Measurements from ENCODE around the gene ARMC2. TPM values are rescaled to one million over a fixed set of nuclear protein-coding genes. Genes with fewer than 3 reads are reported as not detected.

ARMC2 gene
- total RNA-seq, 1 experiment from 2014 or later = 3.2 TPM

- Mint-ChIP-seq H3K36me3 (ENCODE audit: insufficient read depth, unreplicated experiment) (peaks cover 6% of the 10 kb centered on the region), H3K4me3 (ENCODE audit: unreplicated experiment) (no peak overlapping the region), H3K27me3 (ENCODE audit: insufficient read depth, unreplicated experiment) (no peaks in the 10 kb centered on the region), H3K9me3 (ENCODE audit: unreplicated experiment) (no peaks in the 10 kb centered on the region), H3K27ac (ENCODE audit: low read depth, unreplicated experiment) (no peak overlapping the region), H3K4me1 (ENCODE audit: insufficient read depth, unreplicated experiment) (peaks cover 28% of the 10 kb centered on the region)
- DNase-seq (ENCODE audit: unreplicated experiment) = no peak
- intact Hi-C loops (cut with micrococcal nuclease) = no loop called here
- ChIA-PET CTCF (interaction anchor here (0.8 kb wide), 1 partner anchor 30 kb away, joined by 3 read pairs; no protein-coding TSS in a partner anchor), POLR2A (interaction anchor here (1.4 kb wide), 1 partner anchor 9 kb away, joined by 4 read pairs; no protein-coding TSS in a partner anchor)
- no peak for TF ChIP-seq CTCF (IDR thresholded peaks at IDR 0.05; ENCODE audit: unreplicated experiment)
- BruUV-seq (replicated peaks) = no TSS peak
These were observed 96.8 kb downstream of the ARMC2 start for GRCh38 chr6:108944707-108945680.

GRCh38 chr6:108945681-108946159, 97.5 kb downstream of the ARMC2 start:
- CTCF ChIA-PET = interaction anchor here (0.6 to 1.0 kb wide), 3 partner anchors 13 to 190 kb away, joined by 3 to 4 read pairs (median 3); no protein-coding TSS in a partner anchor
- no peak for TF ChIP-seq CTCF (IDR thresholded peaks at IDR 0.05; ENCODE audit: unreplicated experiment)
- peaks cover 31% of the 10 kb centered on the region for H3K4me1 Mint-ChIP-seq (ENCODE audit: insufficient read depth, unreplicated experiment)
- H3K27ac Mint-ChIP-seq (ENCODE audit: low read depth, unreplicated experiment) = no peak overlapping the region
- DNase-seq (ENCODE audit: unreplicated experiment) = no peak
- H3K4me3 Mint-ChIP-seq (ENCODE audit: unreplicated experiment) = no peak overlapping the region
- POLR2A ChIA-PET = interaction anchor here (0.9 to 1.4 kb wide), 2 partner anchors 8 to 148 kb away, joined by 3 to 4 read pairs; no protein-coding TSS in a partner anchor
- H3K9me3 Mint-ChIP-seq (ENCODE audit: unreplicated experiment) = no peaks in the 10 kb centered on the region
- no peaks in the 10 kb centered on the region for H3K27me3 Mint-ChIP-seq (ENCODE audit: insufficient read depth, unreplicated experiment)
- BruUV-seq (replicated peaks) = no TSS peak
- peaks cover 6% of the 10 kb centered on the region for H3K36me3 Mint-ChIP-seq (ENCODE audit: insufficient read depth, unreplicated experiment)
- intact Hi-C loops (cut with micrococcal nuclease) = no loop called here

GRCh38 chr6:108946695-108947094, 98.5 kb downstream of the ARMC2 start:
- Mint-ChIP-seq H3K27me3 (ENCODE audit: insufficient read depth, unreplicated experiment) (no peaks in the 10 kb centered on the region), H3K27ac (ENCODE audit: low read depth, unreplicated experiment) (peak overlapping the region; percentile 69), H3K9me3 (ENCODE audit: unreplicated experiment) (no peaks in the 10 kb centered on the region), H3K36me3 (ENCODE audit: insufficient read depth, unreplicated experiment) (peaks cover 6% of the 10 kb centered on the region), H3K4me1 (ENCODE audit: insufficient read depth, unreplicated experiment) (peaks cover 34% of the 10 kb centered on the region), H3K4me3 (ENCODE audit: unreplicated experiment) (no peak overlapping the region)
- BruUV-seq (replicated peaks) = no TSS peak
- DNase-seq (ENCODE audit: unreplicated experiment) = no peak
- ChIA-PET POLR2A (interaction anchor here (0.8 to 1.4 kb wide), 2 partner anchors 126 to 388 kb away, joined by 3 to 4 read pairs; no protein-coding TSS in a partner anchor), CTCF (interaction anchor here (0.7 to 1.0 kb wide), 2 partner anchors 14 to 23 kb away, joined by 3 read pairs; no protein-coding TSS in a partner anchor)
- intact Hi-C loops (cut with micrococcal nuclease) = no loop called here
- no peak for TF ChIP-seq CTCF (IDR thresholded peaks at IDR 0.05; ENCODE audit: unreplicated experiment)

All from MCF 10A (cell line).